Measurements from ENCODE around the gene TNNC1. TPM values are rescaled to one million over a fixed set of nuclear protein-coding genes. Genes with fewer than 3 reads are reported as not detected.
A peak's percentile ranks its signal among the peaks of the same experiment; 100 is the strongest.

The TNNC1 gene
- total and polyA plus RNA-seq, 9 of the 15 experiments (the other 6 are each of a cell fraction or from before 2014, with no cell fraction given) = 0.08 to 0.85 (median 0.42) TPM; not detected in 4

- no peak for TF ChIP-seq IRF9 (tag; IDR thresholded peaks at IDR 0.05)
- TF ChIP-seq NCOA2 (IDR thresholded peaks at IDR 0.05; ENCODE audit: partially characterized antibody in 2 of 2) = no peak
- TF ChIP-seq POLR2G (IDR thresholded peaks at IDR 0.05; ENCODE audit: low read depth, low read length) = no peak
- no peak for TF ChIP-seq BRD9 (IDR thresholded peaks at IDR 0.05; ENCODE audit: low read depth, partially characterized antibody)
- TF ChIP-seq TCF15 (CRISPR knock-in tag; IDR thresholded peaks at IDR 0.05) = no peak
- TF ChIP-seq ZNF184 (CRISPR knock-in tag; IDR thresholded peaks at IDR 0.05) = no peak
- TF ChIP-seq ZBTB26 (CRISPR knock-in tag; IDR thresholded peaks at IDR 0.05) = no peak
- no peak for TF ChIP-seq LEF1 (IDR thresholded peaks at IDR 0.05)
- no peak for TF ChIP-seq LCOR (CRISPR knock-in tag; IDR thresholded peaks at IDR 0.05)
- peak; percentile 59 for TF ChIP-seq KLF16 (IDR thresholded peaks at IDR 0.05)
- peak; percentile 34 to 52 for TF ChIP-seq E2F6 (IDR thresholded peaks at IDR 0.05; ENCODE audit: borderline replicate concordance in 1 of 2, extremely low read depth in 1 of 2, insufficient read depth in 1 of 2, insufficient read length in 1 of 2, low read depth in 1 of 2, low read length in 1 of 2, poor library complexity in 1 of 2, severe bottlenecking in 1 of 2)
- 0 out of 2 replicates have a peak, but pooled peaks have one; percentile 50 for TF ChIP-seq ZNF436 (CRISPR knock-in tag; IDR thresholded peaks at IDR 0.05)
- no peak for TF ChIP-seq LARP7 (IDR thresholded peaks at IDR 0.05)
- TF ChIP-seq ZNF347 (CRISPR knock-in tag; IDR thresholded peaks at IDR 0.05; ENCODE audit: low read depth) = no peak
- TF ChIP-seq SP1 (CRISPR knock-in tag; IDR thresholded peaks at IDR 0.05) = peak; percentile 41; the same call in 1 of the 2 replicates
- TF ChIP-seq TAF7 (tag; IDR thresholded peaks at IDR 0.05) = no peak
- no peak for TF ChIP-seq RUNX1 (IDR thresholded peaks at IDR 0.05; ENCODE audit: low read depth)
- TF ChIP-seq KDM2B (CRISPR knock-in tag; IDR thresholded peaks at IDR 0.05) = no peak
- no peak for TF ChIP-seq ZNF655 (CRISPR knock-in tag; IDR thresholded peaks at IDR 0.05)
- no peak for TF ChIP-seq BHLHE40 (IDR thresholded peaks at IDR 0.05; ENCODE audit: low read length)
- TF ChIP-seq NUFIP1 (IDR thresholded peaks at IDR 0.05; ENCODE audit: partially characterized antibody) = no peak
These were observed 7.0 kb downstream of the TNNC1 start (continued) for GRCh38 chr3:52446631-52447511.

Data from K562 (cell line).